HTR-8/SVneo (cell line): ENCODE measurements around the gene TLR2.

Experiments used
- DNase-seq: peaks from one replicate; pipeline ENCODE4 v3.0.0; 2011; ENCODE audit warnings: low spot score, mixed read lengths; ENCODE audit not compliant: insufficient read length
- FAIRE-seq: peaks from 2 replicates; lab custom pipeline; 2011; peaks lifted over from hg19 to GRCh38; lab: Jason Lieb, UNC

TLR2 gene

DNA sequence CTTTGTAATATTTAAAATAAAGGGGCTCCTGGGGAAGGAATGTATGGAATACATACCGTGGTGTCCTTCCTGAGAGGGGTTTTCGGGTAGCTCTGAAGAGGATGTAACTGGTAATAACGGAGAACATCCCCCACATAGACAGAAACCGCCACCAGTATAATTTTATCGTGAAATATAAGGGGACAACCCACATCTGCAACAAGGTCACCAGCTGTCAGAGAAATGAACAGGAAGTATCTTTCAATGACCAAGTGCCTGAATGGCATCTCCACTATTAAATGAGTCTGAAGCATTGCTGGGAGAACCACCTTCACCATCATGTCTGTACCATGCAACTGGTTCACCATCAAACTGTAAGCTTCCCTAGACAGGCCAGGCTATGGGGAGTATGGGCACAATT, 44.1 kb downstream of the TLR2 start:
- DNase-seq (no peak), FAIRE-seq (no peak)

- no peak for FAIRE-seq
These were observed 44.6 kb downstream of the TLR2 start for GRCh38 chr4:153728660-153729059.

GRCh38 chr4:153729895-153730294, 45.8 kb downstream of the TLR2 start:
- DNase-seq: no peak
- FAIRE-seq: no peak

More at GRCh38 chr4:153728660-153729059, 44.6 kb downstream of the TLR2 start:
- DNase-seq: no peak

- DNase-seq: peak; percentile 33
- FAIRE-seq: peak; percentile 16
These were observed 47.2 kb downstream of the TLR2 start for GRCh38 chr4:153731239-153731638.

- FAIRE-seq (no peak), DNase-seq (no peak)
These were observed 49.8 kb downstream of the TLR2 start for GRCh38 chr4:153733751-153734448.

DNA sequence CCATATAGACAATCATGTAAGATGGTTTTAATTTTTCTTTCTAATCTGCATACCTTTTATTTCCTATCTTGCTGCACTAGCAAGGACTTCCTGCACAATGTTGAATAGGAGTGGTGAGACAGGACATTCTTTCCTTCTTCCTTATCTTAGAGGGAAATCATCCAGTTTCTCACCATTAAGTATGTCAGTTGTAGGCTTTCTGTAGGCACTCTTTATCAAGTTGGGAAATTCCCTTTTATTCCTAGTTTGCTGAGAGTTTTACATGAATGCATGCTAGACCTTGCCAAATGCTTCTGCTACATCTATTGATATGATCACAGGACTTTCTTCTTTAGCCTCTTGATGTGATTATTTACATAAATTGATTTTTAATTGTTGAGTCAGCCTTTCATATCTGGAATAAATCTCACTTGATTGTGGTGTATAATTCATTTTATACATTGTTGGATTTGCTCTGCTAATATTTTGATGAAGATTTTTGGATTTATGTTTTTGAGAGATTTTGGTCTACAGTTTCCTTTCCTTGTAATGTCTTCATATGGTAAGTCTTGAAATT, 51.9 kb downstream of the TLR2 start:
- FAIRE-seq (no peak), DNase-seq (no peak)

- FAIRE-seq (no peak), DNase-seq (no peak)
These were observed 57.5 kb downstream of the TLR2 start for GRCh38 chr4:153741541-153741940.

DNA sequence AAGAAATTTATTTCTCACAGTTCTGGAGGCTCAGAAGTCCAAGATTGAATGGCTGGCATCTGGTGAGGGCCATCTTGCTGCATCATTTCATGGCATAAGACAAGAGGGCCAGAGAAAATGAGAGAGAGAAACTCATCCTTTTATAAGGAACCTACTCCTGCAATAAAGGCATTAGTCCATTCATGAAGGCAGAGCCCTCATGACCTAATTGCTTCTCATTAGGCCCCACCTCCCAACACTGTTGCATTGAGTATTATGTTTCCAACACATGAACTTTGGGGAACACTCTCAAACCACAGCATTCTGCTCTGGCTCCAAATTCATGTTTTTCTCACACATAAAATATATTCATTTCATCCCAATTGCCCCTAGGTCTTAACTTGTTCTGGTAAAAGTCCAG, 61.6 kb downstream of the TLR2 start:
- DNase-seq: no peak
- FAIRE-seq: no peak

GRCh38 chr4:153747406-153747955, 63.4 kb downstream of the TLR2 start:
- DNase-seq (no peak), FAIRE-seq (no peak)

DNA sequence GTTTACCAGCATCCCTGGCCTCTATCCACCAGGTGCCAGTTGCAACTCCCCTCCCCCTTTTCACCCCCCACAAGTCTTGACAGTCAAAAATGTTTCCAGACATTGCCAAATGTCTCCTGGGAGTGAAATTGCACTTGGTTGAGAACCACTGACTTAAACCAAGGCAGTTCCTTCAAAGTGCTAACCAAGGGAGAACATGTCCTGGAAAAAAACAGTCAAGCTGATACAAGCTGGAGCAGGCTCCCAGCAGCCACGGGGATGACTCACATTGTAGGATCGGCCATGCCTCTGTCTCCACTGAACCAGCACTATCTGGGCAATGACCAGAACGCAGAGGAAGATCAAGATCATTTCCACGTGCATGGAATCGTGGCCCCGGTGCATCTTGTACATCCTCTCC, 64.3 kb downstream of the TLR2 start:
- peak; percentile 90 for FAIRE-seq
- DNase-seq: peak; percentile 43

GRCh38 chr4:153750197-153750817, 66.2 kb downstream of the TLR2 start:
- DNase-seq: peak; percentile 73

DNA sequence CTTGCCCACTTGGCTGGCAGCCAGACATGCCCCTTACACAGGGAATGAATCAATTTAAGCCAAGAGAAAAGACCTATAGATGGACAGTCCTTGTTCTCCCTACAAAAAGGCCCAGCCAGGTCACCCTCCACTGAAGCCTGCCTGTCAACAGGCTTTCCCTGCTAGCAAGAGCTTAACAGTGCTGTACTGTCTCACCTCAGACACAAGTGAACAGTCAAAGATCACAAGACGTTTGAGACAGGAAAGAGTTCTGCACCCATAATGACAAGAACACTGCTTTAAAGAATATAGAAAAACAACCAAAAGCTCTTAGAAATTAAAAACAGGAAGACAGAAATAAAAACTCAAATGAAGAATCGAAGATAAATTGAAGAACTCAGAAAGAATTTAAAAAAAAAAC, 71.1 kb downstream of the TLR2 start:
- DNase-seq: no peak
- no peak for FAIRE-seq

More at GRCh38 chr4:153750197-153750817, 66.2 kb downstream of the TLR2 start:
- peak; percentile 60 for FAIRE-seq
